CD4-positive, alpha-beta T cell treated with Interleukin-6 at 100 ng/mL for 8 hours (primary cell): ENCODE measurements around the gene NEURL1.

Source experiments
- DNase-seq: peaks from one replicate; pipeline ENCODE4 v3.0.0-alpha.2; 2020; ENCODE audit warnings: mixed read lengths, low spot score

The NEURL1 gene

DNA sequence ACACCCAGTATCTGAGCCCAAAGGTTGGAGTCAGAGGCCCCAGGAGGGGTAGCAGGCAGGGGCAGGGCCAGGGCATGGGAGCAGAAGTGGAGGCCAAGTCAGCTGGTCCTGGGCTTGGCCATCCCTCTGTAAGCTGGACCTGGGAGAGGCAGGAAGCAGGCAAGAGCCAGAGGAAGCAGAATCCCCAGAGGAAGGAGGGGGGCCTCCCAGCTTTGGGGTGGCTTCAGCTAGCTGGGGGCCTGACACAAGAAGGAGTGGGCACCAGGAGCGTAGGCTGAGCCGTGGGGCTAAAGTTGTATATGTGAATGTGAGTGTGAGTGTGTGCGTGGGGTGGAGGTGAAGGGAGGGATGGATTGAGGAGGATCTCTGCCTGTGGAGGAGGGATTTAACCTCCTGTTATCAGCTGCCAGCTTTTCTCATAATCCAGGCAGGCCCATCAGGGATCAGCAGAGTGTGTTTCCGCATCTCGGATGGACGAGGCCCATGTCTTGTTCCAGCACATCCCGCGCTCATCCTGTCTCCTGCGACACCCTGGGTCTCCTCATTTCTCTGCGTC lies 54.0 kb downstream of the NEURL1 start:
- DNase-seq: no peak

GRCh38 chr10:103548006-103548405 lies 54.5 kb downstream of the NEURL1 start:
- no peak for DNase-seq

DNA sequence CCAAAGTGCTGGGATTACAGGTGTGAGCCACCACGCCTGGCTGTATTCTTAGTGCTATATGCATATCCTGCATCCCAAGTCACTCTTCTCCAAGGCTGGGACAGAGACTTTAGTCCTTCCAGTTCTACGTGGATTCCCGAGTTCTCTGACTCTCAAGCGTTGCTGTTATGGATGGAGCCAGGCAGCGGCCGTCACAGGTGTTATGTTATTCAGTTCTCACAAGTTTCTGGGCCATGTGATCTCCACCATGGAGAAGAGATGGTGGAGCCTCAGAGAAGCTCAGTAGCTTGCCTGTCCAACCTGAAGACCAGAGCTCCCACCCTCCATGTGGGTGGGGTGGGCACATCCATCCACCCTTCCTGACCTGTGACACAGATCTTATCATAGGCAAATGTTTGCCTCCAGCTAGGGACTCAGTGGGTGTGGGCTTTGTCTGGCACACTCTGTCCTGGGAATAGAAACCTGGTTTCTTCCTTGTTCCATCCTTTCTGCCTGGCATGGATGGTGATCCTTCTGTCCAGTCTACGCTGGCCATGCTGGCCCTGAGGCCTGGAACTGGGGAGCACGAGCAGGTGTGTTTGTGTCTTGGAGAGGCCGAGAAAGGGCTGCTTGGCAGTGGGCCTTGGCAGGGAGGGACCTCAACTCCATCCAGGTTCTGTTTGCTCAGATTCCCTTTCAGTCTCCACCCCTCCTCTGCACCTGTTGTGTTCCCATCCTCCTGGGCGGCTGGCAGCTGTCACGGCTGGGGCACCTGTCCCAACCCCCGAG lies 55.3 kb downstream of the NEURL1 start:
- DNase-seq: no peak

DNA sequence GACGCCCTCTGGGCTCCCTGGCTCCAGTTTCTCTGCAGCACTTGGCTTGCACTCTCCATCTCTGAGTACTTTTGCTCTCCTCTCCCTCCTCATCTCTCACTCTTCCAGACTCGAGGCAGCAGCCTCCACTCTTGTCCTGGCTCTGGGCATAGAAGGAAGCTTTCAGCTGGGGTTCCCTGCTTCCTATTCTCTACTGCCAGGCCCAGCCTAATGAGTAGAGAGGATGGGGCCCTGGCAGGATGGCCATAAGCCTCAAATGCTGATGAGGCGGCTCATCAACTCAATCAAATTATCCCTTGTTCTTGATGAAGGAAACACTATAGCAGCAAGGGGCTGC lies 55.8 kb downstream of the NEURL1 start:
- no peak for DNase-seq

- DNase-seq: no peak
Observed at GRCh38 chr10:103550229-103550628, 56.7 kb downstream of the NEURL1 start.

- no peak for DNase-seq
Observed at GRCh38 chr10:103551619-103552602, 58.4 kb downstream of the NEURL1 start.

GRCh38 chr10:103552856-103553742 lies 59.6 kb downstream of the NEURL1 start:
- no peak for DNase-seq

DNA sequence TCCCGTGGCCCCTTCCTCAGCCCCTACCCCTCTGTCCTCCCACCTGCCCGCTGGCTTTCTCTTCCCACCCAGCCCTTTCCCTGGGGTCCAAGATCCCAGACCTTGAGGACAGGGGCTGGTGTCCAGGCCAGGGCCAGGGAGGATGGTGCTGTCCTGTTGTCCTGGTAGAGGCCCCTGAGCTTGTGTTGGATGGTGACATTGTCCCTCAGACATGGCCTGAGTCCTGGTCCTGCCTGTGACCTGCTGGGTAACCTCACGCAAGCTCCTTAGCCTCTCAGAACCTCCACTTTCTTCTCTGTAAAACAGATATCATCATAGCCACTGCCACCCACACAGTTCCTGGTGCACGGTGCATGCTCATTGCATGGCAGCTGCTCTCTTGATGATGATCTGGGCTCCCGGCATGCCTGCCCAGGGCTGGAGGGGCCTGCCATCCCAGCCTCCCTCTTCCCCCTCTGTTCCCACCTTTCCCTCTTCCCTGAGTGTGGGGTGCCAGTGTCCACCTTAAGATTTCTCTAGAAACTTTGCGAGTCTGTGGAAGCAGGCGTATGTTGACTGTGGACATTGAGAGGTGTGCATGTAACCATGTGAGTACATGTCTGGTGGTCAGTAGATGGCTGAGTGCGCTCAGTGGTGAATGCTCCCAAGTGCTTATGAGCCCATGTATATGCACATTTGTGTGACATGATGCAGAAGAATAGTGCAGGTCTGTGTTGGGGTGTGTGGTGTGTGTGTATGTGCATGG lies 60.4 kb downstream of the NEURL1 start:
- DNase-seq: no peak

- DNase-seq: no peak
Observed at GRCh38 chr10:103554488-103555324, 61.2 kb downstream of the NEURL1 start.

GRCh38 chr10:103555325-103555649 lies 61.8 kb downstream of the NEURL1 start:
- DNase-seq: no peak

GRCh38 chr10:103555712-103556111 lies 62.2 kb downstream of the NEURL1 start:
- no peak for DNase-seq

- no peak for DNase-seq
Observed at GRCh38 chr10:103556383-103557007, 63.0 kb downstream of the NEURL1 start.

- DNase-seq: no peak
Observed at GRCh38 chr10:103557455-103557854, 64.0 kb downstream of the NEURL1 start.

DNA sequence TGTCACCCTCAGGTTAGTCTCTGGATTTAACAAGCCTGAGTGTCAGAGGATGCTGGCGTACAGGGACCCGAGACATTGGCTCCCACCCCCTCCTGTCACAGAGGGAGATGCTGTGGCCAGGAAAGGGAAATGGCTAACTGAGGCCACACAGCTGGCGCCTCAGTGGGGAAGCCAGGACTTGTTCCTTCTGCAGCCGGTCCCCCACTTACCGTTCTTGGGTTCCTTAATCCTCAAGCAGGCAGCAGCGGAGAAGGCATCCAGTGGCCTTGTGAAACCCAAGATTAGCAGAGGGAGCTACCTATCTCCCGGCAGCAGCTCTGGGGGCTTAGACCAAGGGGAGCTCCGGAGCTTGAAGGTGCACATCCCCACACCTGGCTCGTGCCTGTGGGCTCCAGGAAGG lies 65.4 kb downstream of the NEURL1 start:
- DNase-seq: no peak

DNA sequence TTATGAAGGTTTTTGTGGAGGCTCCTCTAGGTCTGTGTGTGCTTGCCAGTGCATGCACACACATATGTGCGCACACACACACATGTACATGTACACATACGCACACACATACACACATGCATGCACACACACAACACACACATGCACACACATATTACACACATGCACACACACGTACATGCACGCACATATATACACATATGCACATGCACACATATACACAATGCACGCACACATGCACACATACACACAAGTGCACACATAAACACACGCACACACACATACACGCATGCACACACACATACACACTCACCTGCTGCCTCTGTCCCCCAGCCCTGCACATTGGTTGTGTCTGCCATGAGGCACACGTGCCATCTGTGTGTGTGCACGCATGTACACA lies 66.3 kb downstream of the NEURL1 start:
- no peak for DNase-seq

DNA sequence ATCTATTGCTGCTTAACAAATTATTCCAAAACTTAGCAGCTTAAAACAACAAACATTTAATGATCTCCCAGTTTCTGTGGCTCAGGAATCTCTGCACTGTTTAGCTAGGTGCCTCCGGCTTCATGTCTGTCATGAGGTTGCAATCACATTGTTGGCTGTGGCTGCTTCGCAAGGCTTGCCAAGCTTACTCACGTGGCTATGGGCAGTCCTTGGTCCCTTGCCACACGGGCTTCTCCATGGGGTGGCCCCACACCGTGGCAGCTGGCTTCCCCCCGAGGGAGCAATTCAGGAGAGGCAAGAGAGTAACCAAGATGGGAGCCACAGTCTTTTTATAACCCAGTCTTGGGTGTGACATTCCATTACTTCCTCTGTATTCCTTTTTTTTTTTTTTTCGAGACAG lies 67.4 kb downstream of the NEURL1 start:
- DNase-seq: no peak

DNA sequence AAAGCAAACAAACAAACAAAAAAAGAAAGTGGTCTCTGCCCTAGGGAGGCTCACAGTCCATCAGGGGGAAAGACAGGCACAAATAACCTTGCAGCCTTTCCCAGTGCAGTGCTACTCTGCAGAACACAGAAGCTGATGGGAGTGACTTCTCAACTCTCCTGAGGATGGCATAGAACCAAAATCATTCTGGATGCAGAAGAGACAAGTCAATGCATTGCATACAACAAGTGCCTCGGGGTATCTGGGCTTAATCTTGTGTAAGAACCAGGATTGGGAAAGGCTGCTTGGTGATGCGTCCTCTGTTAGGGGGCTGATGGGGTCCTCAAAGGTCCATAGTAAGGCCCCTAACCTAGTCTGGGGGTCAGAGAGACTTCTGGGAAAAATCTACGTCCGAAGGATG lies 68.9 kb downstream of the NEURL1 start:
- DNase-seq: no peak

- no peak for DNase-seq
Observed at GRCh38 chr10:103563231-103564115, 70.0 kb downstream of the NEURL1 start.

DNA sequence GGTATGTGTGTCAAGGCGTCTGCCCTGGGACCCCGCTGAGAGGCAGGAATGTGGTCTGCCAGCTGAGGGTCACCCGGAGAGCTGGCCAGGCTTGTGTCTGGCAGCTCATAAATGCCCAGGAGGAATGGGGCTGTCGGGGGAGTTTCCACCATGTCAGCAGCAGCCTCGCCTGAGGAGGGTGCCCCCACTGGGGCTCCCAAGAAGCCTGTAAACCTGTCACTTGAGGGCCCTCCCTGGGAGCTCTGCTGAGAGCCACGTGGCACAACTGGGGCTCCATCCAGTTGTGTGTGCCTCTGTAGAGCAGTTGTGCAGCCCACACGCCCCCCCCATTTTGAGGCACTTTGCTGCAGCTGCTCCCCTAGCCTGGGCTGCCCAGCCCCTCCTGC lies 70.6 kb downstream of the NEURL1 start:
- no peak for DNase-seq
